PC-9 (cell line): ENCODE results near the gene FGF12. TPM values are rescaled to one million over a fixed set of nuclear protein-coding genes. Genes with fewer than 3 reads are reported as not detected.

Source experiments
- BruUV-seq: library from RNA; stranded (reverse); fragments of 400-500 nt; replicated peaks from 2 replicates; lab custom pipeline; 2021; lab: Mats Ljungman, UMichigan
- CTCF ChIA-PET: fragments of 300-600 bp; sonication (Branson Sonifier 250); formaldehyde crosslinking; loops from one replicate; lab custom pipeline; 2022; ENCODE audit warnings: antibody characterized with exemption; lab: Charles Lee
- POLR2A ChIA-PET: fragments of 300-600 bp; sonication (Branson Sonifier 250); formaldehyde crosslinking; loops from one replicate; lab custom pipeline; 2022; ENCODE audit warnings: antibody characterized with exemption; ENCODE audit not compliant: unreplicated experiment; lab: Charles Lee
- DNase-seq, 2 experiments: peaks; one replicate each; pipeline versions ENCODE4 v3.0.0 to v3.0.0-alpha.2; 2015 to 2022; ENCODE audit warnings: mixed read lengths in 1 of 2
- H2AFZ ChIP-seq: fragments of 200-600 bp; sonication (generic); 2 replicates; pipeline ENCODE4 v1.8.1; 2017; ENCODE audit warnings: antibody characterized with exemption
- H3F3A ChIP-seq: fragments of 200-600 bp; sonication (generic); 2 replicates; pipeline ENCODE4 v1.8.1; 2017; ENCODE audit warnings: antibody characterized with exemption, mild to moderate bottlenecking, low read depth; ENCODE audit not compliant: insufficient read depth
- H3K27ac ChIP-seq: fragments of 200-600 bp; sonication (generic); 2 replicates; pipeline ENCODE4 v1.6.1; 2016; ENCODE audit warnings: mixed run types
- H3K27me3 ChIP-seq: fragments of 200-600 bp; sonication (generic); 2 replicates; pipeline ENCODE4 v1.6.1; 2016; ENCODE audit warnings: low read depth, mixed run types; ENCODE audit not compliant: insufficient read depth
- H3K36me3 ChIP-seq: fragments of 200-600 bp; sonication (generic); 2 replicates; pipeline ENCODE4 v1.6.1; 2016; ENCODE audit warnings: low read depth, mixed run types
- H3K4me1 ChIP-seq: fragments of 200-600 bp; sonication (generic); replicated peaks from 2 replicates; pipeline ENCODE4 v1.6.1; 2016; ENCODE audit warnings: mixed run types; ENCODE audit not compliant: insufficient read depth
- H3K4me2 ChIP-seq: fragments of 200-600 bp; sonication (generic); 2 replicates; pipeline ENCODE4 v1.6.1; 2017; ENCODE audit warnings: mixed run types
- H3K4me3 ChIP-seq: fragments of 200-600 bp; sonication (generic); 2 replicates; pipeline ENCODE4 v1.6.1; 2016; ENCODE audit warnings: mixed run types
- H3K79me2 ChIP-seq: fragments of 200-600 bp; sonication (generic); 2 replicates; pipeline ENCODE4 v1.6.1; 2017; ENCODE audit warnings: low read depth, mixed run types
- H3K9me2 ChIP-seq: fragments of 200-600 bp; sonication (generic); 2 replicates; pipeline ENCODE4 v1.8.1; 2017; ENCODE audit warnings: mild to moderate bottlenecking; ENCODE audit not compliant: insufficient read depth
- H3K9me3 ChIP-seq: fragments of 200-600 bp; sonication (generic); 2 replicates; pipeline ENCODE4 v1.8.1; 2016; ENCODE audit warnings: low read depth; ENCODE audit not compliant: insufficient read depth
- H4K20me1 ChIP-seq: fragments of 200-600 bp; sonication (generic); 2 replicates; pipeline ENCODE4 v1.8.1; 2017; ENCODE audit not compliant: insufficient read depth
- EZH2 ChIP-seq: fragments of 200-600 bp; sonication (generic); IDR thresholded peaks from 2 replicates; pipeline ENCODE4 v1.8.0; 2017; ENCODE audit warnings: antibody characterized with exemption, low read depth
- intact Hi-C: fragments of 100-400 bp; cut with micrococcal nuclease; formaldehyde crosslinking; loops from one replicate; pipeline ENCODE4 v1.10.0; 2022; ENCODE audit not compliant: unreplicated experiment
- total RNA-seq: library from RNA; stranded (reverse); gene quantifications from 2 replicates; pipeline ENCODE4 v1.2.3, GENCODE V29; 2021
- TF ChIP-seq, protein P1 (sequence below): fragments of 200-600 bp; sonication (generic); conservative IDR thresholded peaks from 2 replicates; pipeline ENCODE4 v1.6.1; 2017; ENCODE audit warnings: mixed run types, antibody characterized with exemption, mild to moderate bottlenecking, moderate library complexity

Gene FGF12
- total RNA-seq, 1 experiment from 2014 or later, result 10.9 TPM

DNA sequence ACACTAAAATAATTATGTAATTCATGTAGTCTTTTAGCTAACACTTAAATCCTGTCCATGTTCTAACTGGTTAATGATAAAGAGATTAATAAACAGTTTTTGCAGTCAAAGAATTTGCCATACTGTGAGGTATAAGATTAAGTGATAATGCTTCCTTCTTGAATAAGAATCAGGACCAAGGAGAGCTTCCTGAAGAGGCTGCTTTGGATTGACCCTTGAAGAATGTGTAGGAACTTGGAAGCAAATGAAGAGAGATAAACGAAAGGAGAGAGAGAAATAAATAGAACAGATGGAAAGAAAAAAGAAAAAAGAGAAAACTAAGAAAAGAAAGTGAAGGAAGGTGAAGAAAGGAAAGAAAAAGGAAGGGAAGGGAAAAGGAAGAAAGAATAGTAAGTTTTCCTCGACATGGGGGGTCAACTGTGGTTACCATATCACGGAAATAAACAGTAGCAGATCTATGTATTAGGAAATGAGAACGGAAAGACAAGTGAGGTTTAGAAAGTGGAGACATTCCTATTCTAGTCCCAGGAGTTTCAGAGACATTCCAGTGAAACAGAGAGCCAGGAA lies 539.8 kb downstream of the FGF12 start:
- Histone ChIP-seq H3F3A (no peaks in the 10 kb centered on the region), H3K9me2 (no peaks in the 10 kb centered on the region), H3K9me3 (no peaks in the 10 kb centered on the region), H3K4me2 (peak overlapping the region; percentile 57; the same call in 1 of the 2 replicates), H3K4me1 (no peaks in the 10 kb centered on the region), H2AFZ (no peak overlapping the region), H4K20me1 (no peaks in the 10 kb centered on the region), H3K27ac (no peak overlapping the region), H3K4me3 (no peak overlapping the region), H3K27me3 (no peaks in the 10 kb centered on the region), H3K79me2 (no peaks in the 10 kb centered on the region), H3K36me3 (no peaks in the 10 kb centered on the region)
- BruUV-seq, result no TSS peak
- no peak for TF ChIP-seq EZH2
- TF ChIP-seq, protein P1, sequence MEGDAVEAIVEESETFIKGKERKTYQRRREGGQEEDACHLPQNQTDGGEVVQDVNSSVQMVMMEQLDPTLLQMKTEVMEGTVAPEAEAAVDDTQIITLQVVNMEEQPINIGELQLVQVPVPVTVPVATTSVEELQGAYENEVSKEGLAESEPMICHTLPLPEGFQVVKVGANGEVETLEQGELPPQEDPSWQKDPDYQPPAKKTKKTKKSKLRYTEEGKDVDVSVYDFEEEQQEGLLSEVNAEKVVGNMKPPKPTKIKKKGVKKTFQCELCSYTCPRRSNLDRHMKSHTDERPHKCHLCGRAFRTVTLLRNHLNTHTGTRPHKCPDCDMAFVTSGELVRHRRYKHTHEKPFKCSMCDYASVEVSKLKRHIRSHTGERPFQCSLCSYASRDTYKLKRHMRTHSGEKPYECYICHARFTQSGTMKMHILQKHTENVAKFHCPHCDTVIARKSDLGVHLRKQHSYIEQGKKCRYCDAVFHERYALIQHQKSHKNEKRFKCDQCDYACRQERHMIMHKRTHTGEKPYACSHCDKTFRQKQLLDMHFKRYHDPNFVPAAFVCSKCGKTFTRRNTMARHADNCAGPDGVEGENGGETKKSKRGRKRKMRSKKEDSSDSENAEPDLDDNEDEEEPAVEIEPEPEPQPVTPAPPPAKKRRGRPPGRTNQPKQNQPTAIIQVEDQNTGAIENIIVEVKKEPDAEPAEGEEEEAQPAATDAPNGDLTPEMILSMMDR, result no peak
- CTCF ChIA-PET, result interaction anchor here (0.9 to 2.0 kb wide), 3 partner anchors 235 to 257 kb away, joined by 3 to 7 read pairs (median 7); no protein-coding TSS in a partner anchor
- intact Hi-C loops, result loop anchor here (2.0 to 10.0 kb wide), 3 partner anchors 235 to 773 kb away; no protein-coding TSS in a partner anchor
- no peak for DNase-seq
- POLR2A ChIA-PET, result no interaction called here

DNA sequence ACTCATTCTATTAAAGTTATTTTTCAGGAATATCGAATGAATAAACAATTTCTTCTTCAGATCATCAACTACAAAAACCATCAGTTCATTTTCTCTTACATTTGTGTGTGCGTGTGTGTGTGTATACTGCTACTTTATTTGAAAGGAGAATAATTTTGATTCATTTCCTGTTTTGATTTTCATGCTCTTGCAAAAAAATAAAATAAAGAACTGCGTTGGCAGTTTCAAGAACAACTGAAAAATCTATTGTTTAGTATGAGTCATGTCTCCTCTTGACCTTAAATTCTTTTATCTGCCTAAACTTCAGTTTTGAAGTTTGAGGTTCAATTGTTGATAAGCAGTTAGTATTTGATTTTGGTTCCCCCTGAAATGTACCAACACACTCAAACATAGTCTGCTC lies 540.8 kb downstream of the FGF12 start:
- Histone ChIP-seq H3K4me1 (no peaks in the 10 kb centered on the region), H3K27me3 (no peaks in the 10 kb centered on the region), H3K79me2 (no peaks in the 10 kb centered on the region), H3K9me2 (no peaks in the 10 kb centered on the region), H3K27ac (no peak overlapping the region), H3F3A (no peaks in the 10 kb centered on the region), H4K20me1 (no peaks in the 10 kb centered on the region), H3K9me3 (no peaks in the 10 kb centered on the region), H3K36me3 (no peaks in the 10 kb centered on the region), H3K4me2 (no peak overlapping the region), H2AFZ (no peak overlapping the region), H3K4me3 (no peak overlapping the region)
- BruUV-seq, result no TSS peak
- CTCF ChIA-PET, result interaction anchor here (0.9 kb wide), 1 partner anchor 257 kb away, joined by 3 read pairs; no protein-coding TSS in a partner anchor
- TF ChIP-seq, protein P1, result no peak
- TF ChIP-seq EZH2, result no peak
- DNase-seq, result no peak
- POLR2A ChIA-PET, result no interaction called here
- intact Hi-C loops, result loop anchor here (10.0 kb wide), 1 partner anchor 772 kb away; no protein-coding TSS in a partner anchor

DNA sequence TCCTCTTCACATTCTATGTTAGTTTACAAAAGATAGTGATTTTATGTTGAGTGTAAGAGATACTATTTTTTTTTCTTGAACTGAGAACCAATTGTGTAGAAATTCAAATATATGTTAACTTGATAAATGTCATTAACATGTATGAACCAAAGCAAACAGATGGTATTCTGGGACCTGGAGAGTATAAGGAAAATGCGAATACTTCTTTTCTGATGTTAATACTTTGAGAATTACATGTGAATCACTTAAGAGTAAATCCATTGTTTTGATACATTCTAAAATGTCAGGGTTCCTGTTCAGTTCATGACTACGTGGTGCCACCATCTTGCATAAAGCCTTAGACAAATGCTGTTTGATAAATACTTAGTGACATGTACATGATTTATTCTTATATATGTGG lies 541.3 kb downstream of the FGF12 start:
- Histone ChIP-seq H3K27ac (no peak overlapping the region), H3K79me2 (no peaks in the 10 kb centered on the region), H3F3A (no peaks in the 10 kb centered on the region), H4K20me1 (no peaks in the 10 kb centered on the region), H2AFZ (no peak overlapping the region), H3K36me3 (no peaks in the 10 kb centered on the region), H3K9me3 (no peaks in the 10 kb centered on the region), H3K27me3 (no peaks in the 10 kb centered on the region), H3K4me1 (no peaks in the 10 kb centered on the region), H3K4me2 (no peak overlapping the region), H3K9me2 (no peaks in the 10 kb centered on the region), H3K4me3 (no peak overlapping the region)
- POLR2A ChIA-PET, result no interaction called here
- no TSS peak for BruUV-seq
- no peak for DNase-seq
- CTCF ChIA-PET, result no interaction called here
- TF ChIP-seq EZH2, result no peak
- TF ChIP-seq, protein P1, result no peak
- intact Hi-C loops, result loop anchor here (10.0 kb wide), 1 partner anchor 771 kb away; no protein-coding TSS in a partner anchor
